Neuronal stem cell (in vitro differentiated cells): ENCODE results near the gene GTPBP8.

Source experiments
- DNase-seq: peaks from one replicate; pipeline ENCODE4 v3.0.0-alpha.2; 2013; ENCODE audit warnings: low spot score
- H2AFZ ChIP-seq: one replicate; pipeline ENCODE4 v1.6.1; 2013; ENCODE audit warnings: mild to moderate bottlenecking, low read length, inconsistent platforms
- H2AK5ac ChIP-seq: 2 replicates; pipeline ENCODE4 v1.6.1; 2013; ENCODE audit warnings: low read depth, mild to moderate bottlenecking, inconsistent platforms, low read length, moderate library complexity, mixed read lengths
- H2BK120ac ChIP-seq: 2 replicates; pipeline ENCODE4 v1.6.1; 2013; ENCODE audit warnings: low read depth, mild to moderate bottlenecking, inconsistent platforms, low read length, moderate library complexity, mixed read lengths
- H2BK12ac ChIP-seq: one replicate; pipeline ENCODE4 v1.6.1; 2013; ENCODE audit warnings: low read length, inconsistent platforms
- H2BK15ac ChIP-seq: 2 replicates; pipeline ENCODE4 v1.6.1; 2013; ENCODE audit warnings: mild to moderate bottlenecking, low read length, inconsistent platforms, mixed read lengths
- H2BK5ac ChIP-seq: one replicate; pipeline ENCODE4 v1.6.1; 2013; ENCODE audit warnings: inconsistent platforms, mild to moderate bottlenecking, low read length, moderate library complexity
- H3K14ac ChIP-seq: one replicate; pipeline ENCODE4 v1.6.1; 2013; ENCODE audit warnings: low read length, inconsistent platforms
- H3K18ac ChIP-seq: 2 replicates; pipeline ENCODE4 v1.6.1; 2013; ENCODE audit warnings: low read length, inconsistent platforms
- H3K23ac ChIP-seq: 2 replicates; pipeline ENCODE4 v1.6.1; 2013; ENCODE audit warnings: low read depth, mild to moderate bottlenecking, mixed read lengths, low read length, inconsistent platforms; ENCODE audit not compliant: poor library complexity
- H3K27ac ChIP-seq: replicated peaks from 3 replicates; pipeline ENCODE4 v1.5.1; 2013; ENCODE audit warnings: low read length, inconsistent platforms
- H3K27me3 ChIP-seq, 3 experiments: 2 replicates each; pipeline ENCODE4 v1.6.1; 2013; ENCODE audit warnings: low read length in 3 of 3, mild to moderate bottlenecking in 2 of 3, inconsistent platforms in 1 of 3, low read depth in 1 of 3, mixed read lengths in 1 of 3, moderate library complexity in 1 of 3; ENCODE audit not compliant: control insufficient read depth in 3 of 3, insufficient read depth in 3 of 3
- H3K36me3 ChIP-seq, 2 donors: replicated peaks in 1 of 2; 2 replicates each; pipeline ENCODE4 v1.6.1; 2013; ENCODE audit warnings: low read length in 2 of 2; ENCODE audit not compliant: control insufficient read depth in 2 of 2, insufficient read depth in 2 of 2
- H3K4ac ChIP-seq: 2 replicates; pipeline ENCODE4 v1.6.1; 2013; ENCODE audit warnings: inconsistent platforms, mild to moderate bottlenecking, low read length, moderate library complexity
- H3K4me1 ChIP-seq, 2 donors: 1 replicate in 1 of 2; 2 replicates in 1 of 2; pipeline ENCODE4 v1.6.1; 2013; ENCODE audit warnings: low read length in 2 of 2, low read depth in 1 of 2; ENCODE audit not compliant: control insufficient read depth in 2 of 2, insufficient read depth in 1 of 2
- H3K4me2 ChIP-seq: one replicate; pipeline ENCODE4 v1.6.1; 2013; ENCODE audit warnings: mild to moderate bottlenecking, low read length, inconsistent platforms; ENCODE audit not compliant: insufficient read depth, poor library complexity, severe bottlenecking
- H3K4me3 ChIP-seq, 2 donors: 2 replicates each; pipeline ENCODE4 v1.5.1; 2013; ENCODE audit warnings: low read length in 2 of 2, mild to moderate bottlenecking in 2 of 2, inconsistent platforms in 1 of 2, moderate library complexity in 1 of 2
- H3K79me1 ChIP-seq: one replicate; pipeline ENCODE4 v1.6.1; 2013; ENCODE audit warnings: low read depth, mild to moderate bottlenecking, inconsistent platforms, low read length, moderate library complexity
- H3K9ac ChIP-seq: one replicate; pipeline ENCODE4 v1.6.1; 2013; ENCODE audit warnings: mild to moderate bottlenecking, low read depth, low read length, inconsistent platforms; ENCODE audit not compliant: poor library complexity
- H3K9me3 ChIP-seq, 2 donors: replicated peaks in 1 of 2; 2 replicates each; pipeline versions ENCODE3 to v1.6.1; 2013; ENCODE audit warnings: low read length in 2 of 2, mild to moderate bottlenecking in 2 of 2, inconsistent platforms in 1 of 2, low read depth in 1 of 2, mixed read lengths in 1 of 2, moderate library complexity in 1 of 2; ENCODE audit not compliant: control insufficient read depth in 2 of 2, insufficient read depth in 1 of 2
- H4K8ac ChIP-seq: one replicate; pipeline ENCODE4 v1.6.1; 2013; ENCODE audit warnings: low read depth, mild to moderate bottlenecking, inconsistent platforms, low read length, moderate library complexity
- H4K91ac ChIP-seq: one replicate; pipeline ENCODE4 v1.6.1; 2013; ENCODE audit warnings: low read length, low read depth, mild to moderate bottlenecking, inconsistent platforms; ENCODE audit not compliant: poor library complexity
- WGBS, 2 donors: extraction: QIAGEN DNeasy Blood & Tissue Kit; methylation state at CpG; one replicate each; pipeline ENCODE4 v1.1.7; 2013; ENCODE audit warnings: missing lambda C conversion rate in 2 of 2, mixed read lengths in 1 of 2; ENCODE audit not compliant: insufficient read length in 2 of 2, insufficient replicate concordance in 1 of 2; ENCODE audit errors: extremely low coverage in 2 of 2; 5-methylcytosine and 5-hydroxymethylcytosine counted together

The GTPBP8 gene

DNA sequence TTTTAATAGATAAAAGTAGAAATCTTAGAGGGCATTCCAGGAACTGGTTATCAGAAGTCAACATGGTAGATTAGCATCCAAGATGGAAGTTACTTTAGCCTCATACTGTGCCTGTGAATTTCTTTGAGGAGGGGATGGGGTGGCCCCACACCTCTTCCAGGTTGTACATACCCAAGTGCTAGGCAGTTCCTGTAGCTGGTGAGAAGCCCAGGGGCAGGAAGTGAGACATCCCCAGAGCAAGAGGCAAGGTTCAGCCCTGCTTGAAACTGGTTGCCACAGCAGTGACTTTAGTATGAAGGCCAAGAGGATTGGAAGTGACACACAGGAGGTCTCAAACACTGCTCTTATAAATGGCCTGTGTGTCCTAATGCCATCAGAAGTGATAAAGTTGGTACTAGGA is 11.9 kb downstream of the GTPBP8 start:
- H3K27ac ChIP-seq: no peak overlapping the region
- no peak overlapping the region for H3K18ac ChIP-seq
- no peak overlapping the region for H3K4me3 ChIP-seq
- no peaks in the 10 kb centered on the region for H3K79me1 ChIP-seq
- no peak overlapping the region for H2BK12ac ChIP-seq
- H3K4me1 ChIP-seq: no peaks in the 10 kb centered on the region
- no peak overlapping the region for H3K9ac ChIP-seq
- DNase-seq: no peak
- H2BK120ac ChIP-seq: no peak overlapping the region
- no peak overlapping the region for H4K8ac ChIP-seq
- H3K23ac ChIP-seq: no peak overlapping the region
- H2AFZ ChIP-seq: no peak overlapping the region
- no peak overlapping the region for H2BK15ac ChIP-seq
- no peaks in the 10 kb centered on the region for H3K9me3 ChIP-seq
- no peak overlapping the region for H3K4me2 ChIP-seq
- peaks cover 20 to 100% of the 10 kb centered on the region in 2 donors for H3K36me3 ChIP-seq
- H4K91ac ChIP-seq: no peak overlapping the region
- no peak overlapping the region for H3K4ac ChIP-seq
- H2AK5ac ChIP-seq: no peak overlapping the region
- no peaks in the 10 kb centered on the region for H3K27me3 ChIP-seq
- H2BK5ac ChIP-seq: no peak overlapping the region
- H3K14ac ChIP-seq: no peak overlapping the region

DNA sequence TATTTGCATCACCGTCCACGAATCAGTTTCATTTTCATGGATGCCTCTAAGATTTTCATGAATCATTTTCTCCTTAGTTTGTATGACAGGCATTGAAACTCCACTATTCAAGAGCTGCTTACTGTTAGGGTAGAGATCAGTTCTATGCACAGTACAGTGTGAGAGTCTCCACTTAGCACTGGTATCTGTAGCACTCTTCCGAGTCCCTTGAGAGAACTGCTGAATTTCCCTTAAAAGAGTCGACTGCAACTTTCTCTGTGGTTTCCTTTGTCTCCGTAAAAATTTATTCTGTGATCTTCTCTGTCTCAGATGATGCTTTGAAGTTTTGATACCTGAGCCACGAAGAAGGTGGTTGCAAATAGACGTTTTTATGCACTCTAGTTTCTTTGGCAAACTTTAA is 14.8 kb downstream of the GTPBP8 start:
- H3K27ac ChIP-seq: no peak overlapping the region
- H3K4me3 ChIP-seq: no peak overlapping the region
- WGBS, 2 donors: no CpG with 5 or more reads among the region's 7 CpGs
- H2BK15ac ChIP-seq: no peak overlapping the region
- H2BK5ac ChIP-seq: no peak overlapping the region
- DNase-seq: no peak
- H3K79me1 ChIP-seq: no peaks in the 10 kb centered on the region
- no peak overlapping the region for H3K4ac ChIP-seq
- no peak overlapping the region for H2BK120ac ChIP-seq
- no peak overlapping the region for H2AFZ ChIP-seq
- H3K36me3 ChIP-seq: peaks cover 23 to 100% of the 10 kb centered on the region in 2 donors
- H2AK5ac ChIP-seq: no peak overlapping the region
- no peak overlapping the region for H3K23ac ChIP-seq
- no peak overlapping the region for H3K4me2 ChIP-seq
- no peak overlapping the region for H2BK12ac ChIP-seq
- H3K9me3 ChIP-seq: no peaks in the 10 kb centered on the region
- no peak overlapping the region for H3K18ac ChIP-seq
- no peaks in the 10 kb centered on the region for H3K27me3 ChIP-seq
- no peaks in the 10 kb centered on the region for H3K4me1 ChIP-seq
- H4K91ac ChIP-seq: no peak overlapping the region
- H3K9ac ChIP-seq: no peak overlapping the region
- no peak overlapping the region for H3K14ac ChIP-seq
- H4K8ac ChIP-seq: no peak overlapping the region

DNA sequence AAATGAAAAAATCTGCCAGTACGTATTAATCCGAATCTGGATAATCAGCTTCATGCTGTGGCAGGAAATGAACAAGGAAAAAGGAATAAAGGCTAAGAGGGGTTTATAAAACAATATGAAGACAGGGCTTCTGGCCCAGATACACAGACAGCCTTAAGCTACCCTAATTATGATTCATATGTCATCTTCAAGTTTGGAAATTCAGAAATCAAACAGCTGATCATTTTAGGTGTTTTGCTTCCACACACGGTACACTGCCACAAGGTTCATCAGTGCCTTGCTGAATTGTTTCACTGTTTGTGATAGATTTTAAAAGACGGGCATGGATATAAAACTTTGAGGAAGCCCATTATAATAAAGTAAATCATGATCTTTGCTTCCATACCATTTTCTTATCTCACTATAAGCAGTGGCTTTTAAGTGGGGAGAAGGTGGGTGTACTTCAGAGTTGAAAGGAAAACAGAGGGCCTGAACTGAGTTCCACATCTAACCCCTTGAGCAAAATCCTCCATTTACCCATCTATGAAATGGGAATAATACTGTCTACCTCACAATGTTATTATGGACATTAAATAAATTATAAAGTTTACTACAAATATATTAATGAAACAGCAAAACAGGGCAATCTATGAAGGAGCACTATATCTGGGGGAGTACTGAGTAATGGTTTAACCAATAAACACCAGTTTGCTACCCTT is 15.7 kb downstream of the GTPBP8 start:
- no peaks in the 10 kb centered on the region for H3K4me1 ChIP-seq
- H3K79me1 ChIP-seq: no peaks in the 10 kb centered on the region
- no peak for DNase-seq
- H3K27me3 ChIP-seq: no peaks in the 10 kb centered on the region
- H3K23ac ChIP-seq: no peak overlapping the region
- H3K9me3 ChIP-seq: no peaks in the 10 kb centered on the region
- H3K18ac ChIP-seq: no peak overlapping the region
- H3K4ac ChIP-seq: no peak overlapping the region
- no peak overlapping the region for H4K91ac ChIP-seq
- H2BK15ac ChIP-seq: no peak overlapping the region
- no peak overlapping the region for H2AFZ ChIP-seq
- H3K9ac ChIP-seq: no peak overlapping the region
- H2BK120ac ChIP-seq: no peak overlapping the region
- H3K14ac ChIP-seq: no peak overlapping the region
- H2BK12ac ChIP-seq: no peak overlapping the region
- peaks cover 23 to 100% of the 10 kb centered on the region in 2 donors for H3K36me3 ChIP-seq
- H2BK5ac ChIP-seq: no peak overlapping the region
- no peak overlapping the region for H3K27ac ChIP-seq
- no CpG with 5 or more reads among the region's 4 CpGs for WGBS, 2 donors
- no peak overlapping the region for H2AK5ac ChIP-seq
- no peak overlapping the region for H3K4me3 ChIP-seq
- H3K4me2 ChIP-seq: no peak overlapping the region
- H4K8ac ChIP-seq: no peak overlapping the region

DNA sequence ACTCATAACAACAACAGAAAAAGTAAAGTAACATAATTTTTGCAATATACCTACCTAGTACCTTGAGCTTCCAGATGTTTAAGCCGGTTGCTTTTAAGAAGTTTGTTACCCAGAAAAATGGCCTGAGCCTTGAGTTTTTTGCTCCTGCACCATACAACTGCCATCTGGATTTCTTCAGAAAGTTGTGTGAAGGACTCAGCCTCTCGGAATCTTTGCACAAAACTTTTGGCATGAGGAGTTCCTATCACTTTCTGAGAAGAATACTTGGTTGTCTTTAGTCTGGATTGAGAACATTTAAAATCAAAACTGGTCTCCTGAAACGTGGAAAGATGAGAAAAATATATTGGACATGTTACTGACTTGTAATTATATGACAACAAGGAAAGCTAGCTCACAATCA is 17.3 kb downstream of the GTPBP8 start:
- H3K79me1 ChIP-seq: no peaks in the 10 kb centered on the region
- no peak overlapping the region for H3K18ac ChIP-seq
- H3K4me1 ChIP-seq: no peaks in the 10 kb centered on the region
- H3K4ac ChIP-seq: no peak overlapping the region
- no peak overlapping the region for H2BK5ac ChIP-seq
- H4K91ac ChIP-seq: no peak overlapping the region
- H3K9me3 ChIP-seq: no peaks in the 10 kb centered on the region
- H3K27ac ChIP-seq: no peak overlapping the region
- H4K8ac ChIP-seq: no peak overlapping the region
- H3K9ac ChIP-seq: no peak overlapping the region
- no peak overlapping the region for H2AFZ ChIP-seq
- no peak overlapping the region for H3K4me2 ChIP-seq
- no peak overlapping the region for H3K14ac ChIP-seq
- no peaks in the 10 kb centered on the region for H3K27me3 ChIP-seq
- WGBS, 2 donors: no CpG with 5 or more reads among the region's 3 CpGs
- H3K23ac ChIP-seq: no peak overlapping the region
- H3K4me3 ChIP-seq: no peak overlapping the region
- no peak overlapping the region for H2BK120ac ChIP-seq
- H3K36me3 ChIP-seq: peaks cover 18 to 100% of the 10 kb centered on the region in 2 donors
- no peak overlapping the region for H2BK15ac ChIP-seq
- no peak overlapping the region for H2AK5ac ChIP-seq
- H2BK12ac ChIP-seq: no peak overlapping the region
- no peak for DNase-seq
